ENCODE results near the gene FLNC. TPM values are rescaled to one million over a fixed set of nuclear protein-coding genes. Genes with fewer than 3 reads are reported as not detected.

Gene FLNC
- total and polyA plus RNA-seq, 2 donors (not counting 3 experiments of a cell fraction or from before 2014, with no cell fraction given): 19.5 to 81.9 TPM

DNA sequence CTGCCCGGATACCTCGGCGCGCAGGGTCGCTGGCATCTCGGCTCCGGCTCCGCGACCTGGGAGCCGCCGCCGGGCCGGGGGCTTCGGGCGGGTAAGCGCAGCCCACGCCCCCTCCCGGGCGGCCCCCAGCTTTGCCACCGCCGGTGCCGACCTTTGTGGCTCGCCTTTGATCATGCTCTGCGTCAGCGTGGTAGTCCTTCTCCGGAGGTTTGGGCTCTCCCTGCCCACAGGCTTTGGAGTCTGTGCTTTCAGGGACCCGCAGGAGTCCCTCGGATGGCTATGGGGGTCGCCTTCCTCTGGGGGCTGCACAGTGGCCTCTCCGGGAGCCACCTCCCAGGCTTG lies 39.7 kb downstream of the FLNC start:
- CTCF ChIA-PET: no interaction called here

More for the DNA sequence above, 39.7 kb downstream of the FLNC start:
- intact Hi-C loops (cut with micrococcal nuclease): no loop called here
- DNase-seq (ENCODE audit: low read depth, low spot score) (no peak), FAIRE-seq (no peak)
- Histone ChIP-seq H3K4me3 (replicated peaks in 1 of 3; ENCODE audit: insufficient read depth in 1 of 3, low read depth in 1 of 3, low read length in 3 of 3) (peak overlapping the region in 1 of 3 experiments; percentile 38), H3K27ac (ENCODE audit: insufficient read depth, low read depth, low read length) (no peak overlapping the region), H3K9me1 (replicated peaks; ENCODE audit: control insufficient read depth, extremely low read depth, insufficient read depth, low read length) (no peaks in the 10 kb centered on the region), H2AFZ (ENCODE audit: low read depth, low read length) (peak overlapping the region; percentile 28), H4K20me1 (replicated peaks; ENCODE audit: control insufficient read depth, extremely low read depth, insufficient read depth, low read length) (no peaks in the 10 kb centered on the region), H3K27me3 (ENCODE audit: control insufficient read depth in 2 of 2, insufficient read depth in 2 of 2, low read length in 2 of 2) (peaks cover 2% of the 10 kb centered on the region in 2 experiments), H3K36me3 (ENCODE audit: control insufficient read depth in 2 of 2, extremely low read depth in 1 of 2, insufficient read depth in 2 of 2, low read length in 2 of 2) (peaks cover 0 to 14% of the 10 kb centered on the region in 2 experiments), H3K4me1 (ENCODE audit: control insufficient read depth, extremely low read depth, insufficient read depth, low read length) (peaks cover 3% of the 10 kb centered on the region), H3K9me3 (replicated peaks; ENCODE audit: control insufficient read depth, insufficient read depth, low read length) (no peaks in the 10 kb centered on the region), H3K9ac (replicated peaks; ENCODE audit: extremely low read depth, insufficient read depth, low read length) (no peak overlapping the region), H3K4me2 (ENCODE audit: insufficient read depth, low read length) (peak overlapping the region; percentile 67), H3K79me2 (ENCODE audit: control insufficient read depth, insufficient read depth, low read length) (no peaks in the 10 kb centered on the region)
- dilution Hi-C loops (cut with MboI; ENCODE audit: extremely low pct_ligation_motif_present, low sequenced_read_pairs): no loop called here
- TF ChIP-seq GATA2 (IDR thresholded peaks at IDR 0.05; ENCODE audit: insufficient read depth, insufficient read length, low read depth, low read length) (no peak), POLR2AphosphoS5 (IDR thresholded peaks at IDR 0.05; ENCODE audit: insufficient read depth, low read depth, low read length) (no peak), MYC (IDR thresholded peaks at IDR 0.05; ENCODE audit: low read depth, low read length) (no peak), JUN (IDR thresholded peaks at IDR 0.05; ENCODE audit: borderline replicate concordance, insufficient read depth, insufficient read length, low read depth) (no peak), POLR2A (IDR thresholded peaks at IDR 0.05; ENCODE audit: low read depth, low read length) (no peak), EZH2 (IDR thresholded peaks at IDR 0.05; ENCODE audit: borderline replicate concordance, low read depth, low read length, severe bottlenecking) (no peak), FOS (IDR thresholded peaks at IDR 0.05; ENCODE audit: borderline replicate concordance, insufficient read depth, low read length) (no peak)
- TF ChIP-seq, protein P1, sequence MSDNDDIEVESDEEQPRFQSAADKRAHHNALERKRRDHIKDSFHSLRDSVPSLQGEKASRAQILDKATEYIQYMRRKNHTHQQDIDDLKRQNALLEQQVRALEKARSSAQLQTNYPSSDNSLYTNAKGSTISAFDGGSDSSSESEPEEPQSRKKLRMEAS (IDR thresholded peaks at IDR 0.05; ENCODE audit: insufficient read depth, insufficient read length): no peak
- TF ChIP-seq, protein P2, sequence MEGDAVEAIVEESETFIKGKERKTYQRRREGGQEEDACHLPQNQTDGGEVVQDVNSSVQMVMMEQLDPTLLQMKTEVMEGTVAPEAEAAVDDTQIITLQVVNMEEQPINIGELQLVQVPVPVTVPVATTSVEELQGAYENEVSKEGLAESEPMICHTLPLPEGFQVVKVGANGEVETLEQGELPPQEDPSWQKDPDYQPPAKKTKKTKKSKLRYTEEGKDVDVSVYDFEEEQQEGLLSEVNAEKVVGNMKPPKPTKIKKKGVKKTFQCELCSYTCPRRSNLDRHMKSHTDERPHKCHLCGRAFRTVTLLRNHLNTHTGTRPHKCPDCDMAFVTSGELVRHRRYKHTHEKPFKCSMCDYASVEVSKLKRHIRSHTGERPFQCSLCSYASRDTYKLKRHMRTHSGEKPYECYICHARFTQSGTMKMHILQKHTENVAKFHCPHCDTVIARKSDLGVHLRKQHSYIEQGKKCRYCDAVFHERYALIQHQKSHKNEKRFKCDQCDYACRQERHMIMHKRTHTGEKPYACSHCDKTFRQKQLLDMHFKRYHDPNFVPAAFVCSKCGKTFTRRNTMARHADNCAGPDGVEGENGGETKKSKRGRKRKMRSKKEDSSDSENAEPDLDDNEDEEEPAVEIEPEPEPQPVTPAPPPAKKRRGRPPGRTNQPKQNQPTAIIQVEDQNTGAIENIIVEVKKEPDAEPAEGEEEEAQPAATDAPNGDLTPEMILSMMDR (IDR thresholded peaks at IDR 0.05; ENCODE audit: extremely low read depth in 1 of 2, insufficient read depth in 1 of 2, low read depth in 1 of 2, low read length in 2 of 2): no peak
- BruUV-seq (replicated peaks): no TSS peak
- POLR2A ChIA-PET: no interaction called here

Measured in endothelial cell of umbilical vein (primary cell).